Muscle layer of colon (tissue), 2 donors: ENCODE data around the gene MAEA.
A peak's percentile ranks its signal among the peaks of the same experiment; 100 is the strongest.

Experiments used
- H3K27ac ChIP-seq: one replicate; pipeline ENCODE4 v1.7.0; 2013; ENCODE audit warnings: low read depth, mild to moderate bottlenecking, low read length, moderate library complexity
- H3K27me3 ChIP-seq, 2 donors: one replicate each; pipeline ENCODE4 v1.7.0; 2013; ENCODE audit warnings: low read length in 2 of 2, mild to moderate bottlenecking in 2 of 2; ENCODE audit not compliant: insufficient read depth in 2 of 2, control insufficient read depth in 1 of 2
- H3K36me3 ChIP-seq: one replicate; pipeline ENCODE4 v1.7.0; 2013; ENCODE audit warnings: mild to moderate bottlenecking, low read length; ENCODE audit not compliant: insufficient read depth
- H3K4me1 ChIP-seq: one replicate; pipeline ENCODE4 v1.7.0; 2013; ENCODE audit warnings: mild to moderate bottlenecking, low read length; ENCODE audit not compliant: insufficient read depth
- H3K4me3 ChIP-seq, 2 donors: one replicate each; pipeline ENCODE4 v1.7.0; 2013; ENCODE audit warnings: low read length in 2 of 2, low read depth in 1 of 2, mild to moderate bottlenecking in 1 of 2, moderate library complexity in 1 of 2
- H3K9ac ChIP-seq: one replicate; pipeline ENCODE4 v1.7.0; 2013; ENCODE audit warnings: low read length
- H3K9me3 ChIP-seq: one replicate; pipeline ENCODE4 v1.7.0; 2013; ENCODE audit warnings: mild to moderate bottlenecking, low read length
- donor health status: abdominal sarcoma.
- donor health status: Adenocarcinoma of cecum.

MAEA gene

GRCh38 chr4:1289207-1290164 lies at the start of gene MAEA:
TSS of gene MAEA (plus strand) at chr4:1289891. CDS start at chr4:1289914, 23 bp downstream.
- Histone ChIP-seq H3K27me3 (no peaks in the 10 kb centered on the region), H3K9ac (peak within 1 kb of the TSS; percentile 82), H3K9me3 (no peaks in the 10 kb centered on the region), H3K36me3 (no peaks in the 10 kb centered on the region), H3K4me3 (peak within 1 kb of the TSS; percentile 78 to 90), H3K27ac (peak within 1 kb of the TSS; percentile 82), H3K4me1 (peaks cover 31% of the 10 kb centered on the region)

GRCh38 chr4:1239950-1240307 lies 49.8 kb upstream of the MAEA start:
- H3K9ac ChIP-seq, result no peak overlapping the region
- peaks cover 32% of the 10 kb centered on the region for H3K36me3 ChIP-seq
- H3K27ac ChIP-seq, result no peak overlapping the region
- H3K4me3 ChIP-seq, result no peak overlapping the region
- no peaks in the 10 kb centered on the region for H3K9me3 ChIP-seq
- no peaks in the 10 kb centered on the region for H3K27me3 ChIP-seq
- peaks cover 34% of the 10 kb centered on the region for H3K4me1 ChIP-seq

- peaks cover 22% of the 10 kb centered on the region for H3K36me3 ChIP-seq
- no peaks in the 10 kb centered on the region for H3K9me3 ChIP-seq
- no peak overlapping the region for H3K27ac ChIP-seq
- H3K4me1 ChIP-seq, result peaks cover 42% of the 10 kb centered on the region
- no peak overlapping the region for H3K9ac ChIP-seq
- H3K27me3 ChIP-seq, result no peaks in the 10 kb centered on the region
- H3K4me3 ChIP-seq, result no peak overlapping the region
These were observed 48.8 kb upstream of the MAEA start for GRCh38 chr4:1240721-1241465.

GRCh38 chr4:1241466-1241935 lies 48.2 kb upstream of the MAEA start:
- Histone ChIP-seq H3K9me3 (no peaks in the 10 kb centered on the region), H3K4me1 (peaks cover 48% of the 10 kb centered on the region), H3K27ac (no peak overlapping the region), H3K9ac (no peak overlapping the region), H3K4me3 (no peak overlapping the region), H3K27me3 (no peaks in the 10 kb centered on the region), H3K36me3 (peaks cover 16% of the 10 kb centered on the region)

GRCh38 chr4:1241936-1242505 lies 47.7 kb upstream of the MAEA start:
- H3K4me3 ChIP-seq, result no peak overlapping the region
- H3K36me3 ChIP-seq, result peaks cover 11% of the 10 kb centered on the region
- H3K27me3 ChIP-seq, result no peaks in the 10 kb centered on the region
- H3K4me1 ChIP-seq, result peaks cover 53% of the 10 kb centered on the region
- H3K27ac ChIP-seq, result no peak overlapping the region
- no peak overlapping the region for H3K9ac ChIP-seq
- no peaks in the 10 kb centered on the region for H3K9me3 ChIP-seq

- Histone ChIP-seq H3K9ac (no peak overlapping the region), H3K36me3 (peaks cover 7% of the 10 kb centered on the region), H3K4me1 (peaks cover 57% of the 10 kb centered on the region), H3K27me3 (no peaks in the 10 kb centered on the region), H3K9me3 (no peaks in the 10 kb centered on the region), H3K27ac (no peak overlapping the region), H3K4me3 (no peak overlapping the region)
These were observed 46.9 kb upstream of the MAEA start for GRCh38 chr4:1242506-1243450.

- Histone ChIP-seq H3K4me3 (no peak overlapping the region), H3K9me3 (no peaks in the 10 kb centered on the region), H3K9ac (no peak overlapping the region), H3K27ac (no peak overlapping the region), H3K4me1 (peaks cover 57% of the 10 kb centered on the region), H3K36me3 (peaks cover 7% of the 10 kb centered on the region), H3K27me3 (no peaks in the 10 kb centered on the region)
These were observed 46.1 kb upstream of the MAEA start for GRCh38 chr4:1243451-1244080.

GRCh38 chr4:1244081-1244977 lies 45.4 kb upstream of the MAEA start:
- peaks cover 7% of the 10 kb centered on the region for H3K36me3 ChIP-seq
- H3K9ac ChIP-seq, result no peak overlapping the region
- H3K4me3 ChIP-seq, result no peak overlapping the region
- no peaks in the 10 kb centered on the region for H3K27me3 ChIP-seq
- H3K27ac ChIP-seq, result no peak overlapping the region
- H3K9me3 ChIP-seq, result no peaks in the 10 kb centered on the region
- peaks cover 57% of the 10 kb centered on the region for H3K4me1 ChIP-seq

GRCh38 chr4:1244978-1245471 lies 44.7 kb upstream of the MAEA start:
- Histone ChIP-seq H3K27ac (no peak overlapping the region), H3K4me1 (peaks cover 61% of the 10 kb centered on the region), H3K36me3 (peaks cover 2% of the 10 kb centered on the region), H3K9me3 (no peaks in the 10 kb centered on the region), H3K4me3 (no peak overlapping the region), H3K27me3 (no peaks in the 10 kb centered on the region), H3K9ac (no peak overlapping the region)
